ENCODE measurements around the gene HDAC11. TPM values are rescaled to one million over a fixed set of nuclear protein-coding genes. Genes with fewer than 3 reads are reported as not detected.

Gene HDAC11
- total and polyA plus RNA-seq, 2 of the 13 experiments (the other 11 are each of a cell fraction or from before 2014, with no cell fraction given), result 13.7 to 33.1 TPM

DNA sequence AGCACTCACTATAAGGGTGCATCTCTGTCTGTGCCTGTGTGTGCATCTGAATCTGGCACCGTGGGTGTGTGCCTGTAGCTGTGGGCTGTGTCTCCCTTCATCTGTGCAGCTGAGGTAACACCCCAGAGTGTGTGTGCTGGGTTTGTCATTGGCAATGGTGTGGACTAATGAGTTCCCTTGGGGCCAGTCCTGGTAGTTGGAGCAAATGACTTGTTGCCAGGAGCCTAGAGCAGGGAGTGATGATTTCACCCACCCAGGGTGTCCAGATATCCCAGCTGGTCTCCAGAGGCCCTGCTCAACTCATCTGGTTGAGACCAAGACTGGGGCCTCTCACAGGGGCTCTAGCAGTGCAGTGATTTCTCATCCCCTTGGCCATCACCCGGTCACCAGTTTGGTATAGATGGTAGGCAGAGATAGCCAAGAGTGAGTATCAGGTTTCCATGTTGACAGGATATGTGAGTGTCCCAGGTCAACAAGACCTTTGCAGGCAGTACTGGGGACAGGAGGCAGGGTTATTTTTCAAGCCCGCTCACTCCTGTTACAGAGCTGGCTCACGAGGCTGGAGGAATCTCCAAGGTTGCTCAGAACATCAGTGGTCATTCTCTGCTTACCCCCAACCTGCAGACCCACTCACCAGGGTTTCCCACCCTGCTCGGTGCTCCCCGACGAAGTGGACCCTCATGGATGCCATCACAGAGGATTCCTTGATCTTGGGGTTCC is 4.1 kb upstream of the HDAC11 start (continued):
- TF ChIP-seq CTCF (CRISPR knock-in tag; IDR thresholded peaks at IDR 0.05) (peak; percentile 15; the same call in 1 of the 2 replicates), SMYD3 (CRISPR knock-in tag; IDR thresholded peaks at IDR 0.05) (0 out of 2 replicates have a peak, but pooled peaks have one; percentile 64), TBP (CRISPR knock-in tag; IDR thresholded peaks at IDR 0.05) (no peak), HOXA3 (CRISPR knock-in tag; IDR thresholded peaks at IDR 0.05) (peak; percentile 64; the same call in 1 of the 2 replicates), MXI1 (IDR thresholded peaks at IDR 0.05; ENCODE audit: borderline replicate concordance, low read depth, low read length) (peak; percentile 49; the same call in 1 of the 3 replicates), ARID5B (CRISPR knock-in tag; IDR thresholded peaks at IDR 0.05) (peak; percentile 86), MXD3 (CRISPR knock-in tag; IDR thresholded peaks at IDR 0.05) (peak; percentile 55; the same call in 1 of the 2 replicates), ZNF205 (CRISPR knock-in tag; IDR thresholded peaks at IDR 0.05) (0 out of 2 replicates have a peak, but pooled peaks have one; percentile 39), RFX1 (IDR thresholded peaks at IDR 0.05) (no peak), TEAD3 (CRISPR knock-in tag; optimal IDR thresholded peaks at IDR 0.05; ENCODE audit: borderline replicate concordance) (peak; percentile 85), ZNF547 (CRISPR knock-in tag; IDR thresholded peaks at IDR 0.05) (no peak), ZNF296 (CRISPR knock-in tag; conservative IDR thresholded peaks at IDR 0.05) (no peak), AGO2 (optimal IDR thresholded peaks at IDR 0.05; ENCODE audit: low read depth, low read length) (no peak), SIX4 (CRISPR knock-in tag; IDR thresholded peaks at IDR 0.05) (peak; percentile 99), PITX1 (CRISPR knock-in tag; IDR thresholded peaks at IDR 0.05) (no peak), ZNF556 (CRISPR knock-in tag; IDR thresholded peaks at IDR 0.05; ENCODE audit: borderline replicate concordance) (0 out of 2 replicates have a peak, but pooled peaks have one; percentile 55), HOXA7 (CRISPR knock-in tag; IDR thresholded peaks at IDR 0.05) (no peak), ZNF230 (CRISPR knock-in tag; IDR thresholded peaks at IDR 0.05) (peak; percentile 59; the same call in 1 of the 2 replicates)
- TF ChIP-seq, protein P1, sequence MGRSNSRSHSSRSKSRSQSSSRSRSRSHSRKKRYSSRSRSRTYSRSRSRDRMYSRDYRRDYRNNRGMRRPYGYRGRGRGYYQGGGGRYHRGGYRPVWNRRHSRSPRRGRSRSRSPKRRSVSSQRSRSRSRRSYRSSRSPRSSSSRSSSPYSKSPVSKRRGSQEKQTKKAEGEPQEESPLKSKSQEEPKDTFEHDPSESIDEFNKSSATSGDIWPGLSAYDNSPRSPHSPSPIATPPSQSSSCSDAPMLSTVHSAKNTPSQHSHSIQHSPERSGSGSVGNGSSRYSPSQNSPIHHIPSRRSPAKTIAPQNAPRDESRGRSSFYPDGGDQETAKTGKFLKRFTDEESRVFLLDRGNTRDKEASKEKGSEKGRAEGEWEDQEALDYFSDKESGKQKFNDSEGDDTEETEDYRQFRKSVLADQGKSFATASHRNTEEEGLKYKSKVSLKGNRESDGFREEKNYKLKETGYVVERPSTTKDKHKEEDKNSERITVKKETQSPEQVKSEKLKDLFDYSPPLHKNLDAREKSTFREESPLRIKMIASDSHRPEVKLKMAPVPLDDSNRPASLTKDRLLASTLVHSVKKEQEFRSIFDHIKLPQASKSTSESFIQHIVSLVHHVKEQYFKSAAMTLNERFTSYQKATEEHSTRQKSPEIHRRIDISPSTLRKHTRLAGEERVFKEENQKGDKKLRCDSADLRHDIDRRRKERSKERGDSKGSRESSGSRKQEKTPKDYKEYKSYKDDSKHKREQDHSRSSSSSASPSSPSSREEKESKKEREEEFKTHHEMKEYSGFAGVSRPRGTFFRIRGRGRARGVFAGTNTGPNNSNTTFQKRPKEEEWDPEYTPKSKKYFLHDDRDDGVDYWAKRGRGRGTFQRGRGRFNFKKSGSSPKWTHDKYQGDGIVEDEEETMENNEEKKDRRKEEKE (IDR thresholded peaks at IDR 0.05), result no peak
- TF ChIP-seq, protein P2, sequence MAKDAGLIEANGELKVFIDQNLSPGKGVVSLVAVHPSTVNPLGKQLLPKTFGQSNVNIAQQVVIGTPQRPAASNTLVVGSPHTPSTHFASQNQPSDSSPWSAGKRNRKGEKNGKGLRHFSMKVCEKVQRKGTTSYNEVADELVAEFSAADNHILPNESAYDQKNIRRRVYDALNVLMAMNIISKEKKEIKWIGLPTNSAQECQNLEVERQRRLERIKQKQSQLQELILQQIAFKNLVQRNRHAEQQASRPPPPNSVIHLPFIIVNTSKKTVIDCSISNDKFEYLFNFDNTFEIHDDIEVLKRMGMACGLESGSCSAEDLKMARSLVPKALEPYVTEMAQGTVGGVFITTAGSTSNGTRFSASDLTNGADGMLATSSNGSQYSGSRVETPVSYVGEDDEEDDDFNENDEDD (CRISPR knock-in tag; IDR thresholded peaks at IDR 0.05; ENCODE audit: borderline replicate concordance), result peak; percentile 37; the same call in 1 of the 2 replicates

All from HepG2 (cell line).